Esophagus squamous epithelium (tissue), 4 donors: ENCODE measurements around the gene MICAL2.

Source experiments
- CTCF ChIP-seq, 6 experiments: fragments of 450-650 bp in 4 of 6; fragments of 200-600 bp in 2 of 6; sonication (generic) in 2 of 6; IDR thresholded peaks; one replicate each; pipeline ENCODE4 v1.5.1; 2016 to 2019; ENCODE audit warnings: antibody characterized with exemption in 6 of 6, mild to moderate bottlenecking in 4 of 6, moderate library complexity in 4 of 6
- POLR2A ChIP-seq, 4 donors: fragments of 450-650 bp; IDR thresholded peaks; one replicate each; pipeline ENCODE4 v1.6.1; 2017; ENCODE audit warnings: antibody characterized with exemption in 4 of 4, mild to moderate bottlenecking in 4 of 4, moderate library complexity in 3 of 4

DNA sequence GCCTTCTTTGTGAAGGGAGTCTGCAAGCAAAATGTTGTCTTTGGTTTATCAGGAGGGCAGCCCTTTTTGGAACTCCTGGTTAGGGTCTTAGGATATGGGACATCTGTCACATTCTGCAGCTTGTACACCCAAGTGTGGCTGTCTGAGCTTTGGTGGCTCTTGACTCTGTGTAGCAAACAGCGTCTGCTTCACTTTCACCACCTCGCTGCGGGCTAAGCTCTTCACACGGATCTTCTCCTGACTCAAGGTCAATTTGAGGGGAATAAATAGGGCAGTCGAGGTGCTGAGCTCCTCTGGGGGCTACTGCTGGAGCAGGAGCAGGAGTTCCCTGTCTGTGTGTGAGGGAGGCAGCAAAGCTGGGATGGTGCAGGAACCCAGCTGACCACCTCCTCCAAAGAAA, 10.6 kb downstream of the MICAL2 start:
- TF ChIP-seq CTCF (IDR thresholded peaks at IDR 0.05) (no peak), POLR2A (IDR thresholded peaks at IDR 0.05) (no peak)
